ENCODE measurements around the gene ATG2B.

The ATG2B gene

GRCh38 chr14:96398921-96399320 is 35.8 kb upstream of the ATG2B start:
- H3K27ac ChIP-seq (ENCODE audit: low read length) = no peak overlapping the region
- no peaks in the 10 kb centered on the region for H3K9me3 ChIP-seq (ENCODE audit: control insufficient read depth in 2 of 2, low read length in 2 of 2)
- H3K4me1 ChIP-seq (ENCODE audit: control insufficient read depth, insufficient read depth, low read length) = no peaks in the 10 kb centered on the region
- no peak overlapping the region for H3K9ac ChIP-seq (ENCODE audit: low read length in 2 of 2)
- H3K4me3 ChIP-seq (ENCODE audit: low read length in 2 of 2) = no peak overlapping the region
- no peaks in the 10 kb centered on the region for H3K36me3 ChIP-seq (ENCODE audit: control insufficient read depth in 2 of 2, insufficient read depth in 2 of 2, low read length in 2 of 2)
- H3K27me3 ChIP-seq (ENCODE audit: control insufficient read depth in 1 of 2, insufficient read depth in 2 of 2, low read length in 2 of 2) = no peaks in the 10 kb centered on the region

- H3K27me3 ChIP-seq (ENCODE audit: control insufficient read depth in 1 of 2, insufficient read depth in 2 of 2, low read length in 2 of 2) = no peaks in the 10 kb centered on the region
- H3K9me3 ChIP-seq (ENCODE audit: control insufficient read depth in 2 of 2, low read length in 2 of 2) = no peaks in the 10 kb centered on the region
- H3K36me3 ChIP-seq (ENCODE audit: control insufficient read depth in 2 of 2, insufficient read depth in 2 of 2, low read length in 2 of 2) = no peaks in the 10 kb centered on the region
- no peaks in the 10 kb centered on the region for H3K4me1 ChIP-seq (ENCODE audit: control insufficient read depth, insufficient read depth, low read length)
- H3K4me3 ChIP-seq (ENCODE audit: low read length in 2 of 2) = no peak overlapping the region
- H3K27ac ChIP-seq (ENCODE audit: low read length) = no peak overlapping the region
- H3K9ac ChIP-seq (ENCODE audit: low read length in 2 of 2) = no peak overlapping the region
These were observed 35.3 kb upstream of the ATG2B start for GRCh38 chr14:96398432-96398831.

- H3K36me3 ChIP-seq (ENCODE audit: control insufficient read depth in 2 of 2, insufficient read depth in 2 of 2, low read length in 2 of 2) = no peaks in the 10 kb centered on the region
- peaks cover 13% of the 10 kb centered on the region for H3K4me1 ChIP-seq (ENCODE audit: control insufficient read depth, insufficient read depth, low read length)
- no peak overlapping the region for H3K4me3 ChIP-seq (ENCODE audit: low read length in 2 of 2)
- H3K27ac ChIP-seq (ENCODE audit: low read length) = no peak overlapping the region
- no peak overlapping the region for H3K9ac ChIP-seq (ENCODE audit: low read length in 2 of 2)
- H3K27me3 ChIP-seq (ENCODE audit: control insufficient read depth in 1 of 2, insufficient read depth in 2 of 2, low read length in 2 of 2) = no peaks in the 10 kb centered on the region
- no peaks in the 10 kb centered on the region for H3K9me3 ChIP-seq (ENCODE audit: control insufficient read depth in 2 of 2, low read length in 2 of 2)
These were observed 31.1 kb upstream of the ATG2B start for GRCh38 chr14:96394047-96394815.

DNA sequence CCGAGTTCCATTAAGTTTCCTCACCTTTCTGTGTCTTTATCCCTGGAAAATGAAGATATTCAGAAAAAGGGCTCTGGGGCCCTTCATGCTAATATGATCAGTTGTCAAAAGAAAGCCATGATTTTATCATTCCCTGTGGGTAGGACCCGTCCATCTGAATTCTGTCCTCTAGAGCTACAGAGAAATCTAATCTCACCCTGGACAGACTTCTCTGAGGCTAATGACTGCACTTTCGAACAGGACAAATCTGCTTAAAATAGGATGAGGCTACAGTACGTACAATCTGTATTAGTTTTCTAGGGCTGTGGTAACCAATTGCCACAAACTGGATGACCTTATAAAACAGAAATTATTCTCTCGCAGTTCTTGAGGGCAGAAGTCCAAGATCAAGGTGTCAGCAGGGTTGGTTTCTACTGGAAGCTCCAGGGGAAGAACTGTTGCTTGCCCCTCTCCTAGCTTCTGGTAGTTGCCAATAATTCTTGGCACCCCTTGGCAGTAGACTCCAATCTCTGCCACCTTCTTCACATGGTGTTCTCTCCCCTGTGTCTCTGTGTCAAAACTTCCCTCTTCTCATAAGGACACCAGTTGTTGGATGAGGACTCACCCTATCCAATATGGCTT is 30.0 kb upstream of the ATG2B start:
- Histone ChIP-seq H3K4me3 (ENCODE audit: low read length in 2 of 2) (no peak overlapping the region), H3K4me1 (ENCODE audit: control insufficient read depth, insufficient read depth, low read length) (peaks cover 13% of the 10 kb centered on the region), H3K36me3 (ENCODE audit: control insufficient read depth in 2 of 2, insufficient read depth in 2 of 2, low read length in 2 of 2) (no peaks in the 10 kb centered on the region), H3K27ac (ENCODE audit: low read length) (no peak overlapping the region), H3K9me3 (ENCODE audit: control insufficient read depth in 2 of 2, low read length in 2 of 2) (no peaks in the 10 kb centered on the region), H3K9ac (ENCODE audit: low read length in 2 of 2) (no peak overlapping the region), H3K27me3 (ENCODE audit: control insufficient read depth in 1 of 2, insufficient read depth in 2 of 2, low read length in 2 of 2) (no peaks in the 10 kb centered on the region)

DNA sequence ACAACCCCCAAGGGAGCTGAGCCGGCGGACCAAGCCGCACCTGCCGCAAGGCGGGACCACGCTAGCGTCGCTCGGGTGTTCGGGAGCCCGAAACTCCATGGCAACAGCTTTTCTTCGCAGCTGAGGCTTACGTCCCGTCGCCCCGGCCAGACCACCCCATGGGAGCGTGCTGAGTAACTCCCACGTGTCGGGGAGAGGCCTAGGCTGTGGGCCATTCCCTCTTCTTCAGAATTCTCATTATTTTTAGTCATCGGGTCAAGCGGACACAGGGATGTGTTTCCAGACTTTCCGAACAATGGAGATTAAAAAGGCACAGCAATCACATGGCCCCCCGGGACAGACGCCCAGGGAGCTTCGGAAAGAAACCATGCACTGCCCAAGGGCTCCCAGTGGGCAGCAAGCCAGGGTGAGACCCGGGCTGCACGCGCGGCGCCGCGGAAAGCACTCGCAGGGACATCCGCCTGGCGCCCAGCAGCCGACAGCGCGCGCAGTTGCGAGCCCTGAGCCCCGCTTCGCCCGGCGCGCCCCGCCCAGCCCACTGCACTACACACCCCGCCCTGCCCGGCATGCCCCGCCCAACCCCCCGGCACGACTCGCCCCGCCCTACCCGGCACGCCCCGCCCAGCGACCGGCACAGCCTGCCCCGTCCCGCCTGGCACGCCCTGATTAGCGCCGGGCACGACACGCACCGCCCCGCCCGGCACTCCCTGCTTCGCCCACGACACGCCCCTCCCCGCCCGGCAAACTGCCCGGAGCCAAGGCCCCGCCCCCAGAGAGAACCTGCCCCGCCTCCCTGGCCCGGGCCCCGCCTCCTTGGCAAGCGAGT is 28.4 kb upstream of the ATG2B start:
- Histone ChIP-seq H3K4me1 (ENCODE audit: control insufficient read depth, insufficient read depth, low read length) (peaks cover 13% of the 10 kb centered on the region), H3K27me3 (ENCODE audit: control insufficient read depth in 1 of 2, insufficient read depth in 2 of 2, low read length in 2 of 2) (no peaks in the 10 kb centered on the region), H3K9me3 (ENCODE audit: control insufficient read depth in 2 of 2, low read length in 2 of 2) (no peaks in the 10 kb centered on the region), H3K36me3 (ENCODE audit: control insufficient read depth in 2 of 2, insufficient read depth in 2 of 2, low read length in 2 of 2) (no peaks in the 10 kb centered on the region), H3K27ac (ENCODE audit: low read length) (no peak overlapping the region), H3K4me3 (ENCODE audit: low read length in 2 of 2) (peak overlapping the region; percentile 82 to 90), H3K9ac (ENCODE audit: low read length in 2 of 2) (peak overlapping the region; percentile 58 to 70)

- H3K9ac ChIP-seq (ENCODE audit: low read length in 2 of 2) = peak overlapping the region; percentile 58 to 69
- peak overlapping the region; percentile 82 to 90 for H3K4me3 ChIP-seq (ENCODE audit: low read length in 2 of 2)
- no peaks in the 10 kb centered on the region for H3K9me3 ChIP-seq (ENCODE audit: control insufficient read depth in 2 of 2, low read length in 2 of 2)
- no peak overlapping the region for H3K27ac ChIP-seq (ENCODE audit: low read length)
- no peaks in the 10 kb centered on the region for H3K36me3 ChIP-seq (ENCODE audit: control insufficient read depth in 2 of 2, insufficient read depth in 2 of 2, low read length in 2 of 2)
- peaks cover 13% of the 10 kb centered on the region for H3K4me1 ChIP-seq (ENCODE audit: control insufficient read depth, insufficient read depth, low read length)
- no peaks in the 10 kb centered on the region for H3K27me3 ChIP-seq (ENCODE audit: control insufficient read depth in 1 of 2, insufficient read depth in 2 of 2, low read length in 2 of 2)
These were observed 27.8 kb upstream of the ATG2B start for GRCh38 chr14:96390965-96391292.

GRCh38 chr14:96385385-96385784 is 22.2 kb upstream of the ATG2B start:
- Histone ChIP-seq H3K4me1 (ENCODE audit: control insufficient read depth, insufficient read depth, low read length) (no peaks in the 10 kb centered on the region), H3K36me3 (ENCODE audit: control insufficient read depth in 2 of 2, insufficient read depth in 2 of 2, low read length in 2 of 2) (peaks cover 5 to 6% of the 10 kb centered on the region in 2 donors), H3K27me3 (ENCODE audit: control insufficient read depth in 1 of 2, insufficient read depth in 2 of 2, low read length in 2 of 2) (no peaks in the 10 kb centered on the region), H3K9ac (ENCODE audit: low read length in 2 of 2) (no peak overlapping the region), H3K4me3 (ENCODE audit: low read length in 2 of 2) (no peak overlapping the region), H3K27ac (ENCODE audit: low read length) (no peak overlapping the region), H3K9me3 (ENCODE audit: control insufficient read depth in 2 of 2, low read length in 2 of 2) (no peaks in the 10 kb centered on the region)

DNA sequence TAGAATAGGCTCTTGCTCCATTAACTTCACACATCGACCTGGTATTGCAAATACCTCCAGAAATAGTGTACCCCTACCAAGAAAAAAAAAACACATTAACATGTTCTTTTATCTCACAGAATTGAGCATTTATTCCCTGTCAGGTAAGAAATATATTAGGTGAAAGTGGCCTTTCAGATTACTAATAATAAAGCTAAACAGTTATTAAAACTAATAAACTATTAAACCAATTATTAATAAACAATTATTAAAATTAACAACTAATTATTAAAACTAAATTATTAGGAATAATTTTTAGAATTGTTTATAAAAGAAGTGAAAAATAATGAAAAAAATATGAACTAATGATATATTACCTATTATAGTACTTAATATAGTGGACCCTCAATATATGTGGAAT is 21.6 kb upstream of the ATG2B start:
- no peaks in the 10 kb centered on the region for H3K9me3 ChIP-seq (ENCODE audit: control insufficient read depth in 2 of 2, low read length in 2 of 2)
- H3K4me1 ChIP-seq (ENCODE audit: control insufficient read depth, insufficient read depth, low read length) = no peaks in the 10 kb centered on the region
- no peaks in the 10 kb centered on the region for H3K27me3 ChIP-seq (ENCODE audit: control insufficient read depth in 1 of 2, insufficient read depth in 2 of 2, low read length in 2 of 2)
- no peak overlapping the region for H3K27ac ChIP-seq (ENCODE audit: low read length)
- H3K4me3 ChIP-seq (ENCODE audit: low read length in 2 of 2) = no peak overlapping the region
- H3K9ac ChIP-seq (ENCODE audit: low read length in 2 of 2) = no peak overlapping the region
- H3K36me3 ChIP-seq (ENCODE audit: control insufficient read depth in 2 of 2, insufficient read depth in 2 of 2, low read length in 2 of 2) = peaks cover 5 to 6% of the 10 kb centered on the region in 2 donors

DNA sequence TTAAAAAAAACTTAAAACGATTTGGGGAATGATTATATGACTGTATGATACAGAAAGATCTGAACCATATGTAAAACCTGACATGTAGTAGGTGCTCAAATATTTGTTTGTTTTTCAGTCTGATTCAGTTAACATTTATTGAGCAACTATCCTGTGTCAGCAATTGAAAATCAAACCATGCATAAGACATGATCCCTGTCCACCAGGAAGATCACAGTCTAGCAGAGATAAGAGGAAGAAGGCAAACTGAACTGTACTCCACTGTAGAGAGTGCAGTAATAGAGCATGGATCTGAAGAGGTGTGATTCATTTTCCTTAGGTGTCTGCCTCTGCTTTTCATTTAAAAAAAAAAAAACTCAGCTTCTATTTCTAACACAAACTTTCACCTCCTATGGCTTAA is 20.9 kb upstream of the ATG2B start:
- Histone ChIP-seq H3K27ac (ENCODE audit: low read length) (no peak overlapping the region), H3K9me3 (ENCODE audit: control insufficient read depth in 2 of 2, low read length in 2 of 2) (no peaks in the 10 kb centered on the region), H3K9ac (ENCODE audit: low read length in 2 of 2) (no peak overlapping the region), H3K4me3 (ENCODE audit: low read length in 2 of 2) (no peak overlapping the region), H3K4me1 (ENCODE audit: control insufficient read depth, insufficient read depth, low read length) (no peaks in the 10 kb centered on the region), H3K36me3 (ENCODE audit: control insufficient read depth in 2 of 2, insufficient read depth in 2 of 2, low read length in 2 of 2) (peaks cover 5 to 6% of the 10 kb centered on the region in 2 donors), H3K27me3 (ENCODE audit: control insufficient read depth in 1 of 2, insufficient read depth in 2 of 2, low read length in 2 of 2) (no peaks in the 10 kb centered on the region)

DNA sequence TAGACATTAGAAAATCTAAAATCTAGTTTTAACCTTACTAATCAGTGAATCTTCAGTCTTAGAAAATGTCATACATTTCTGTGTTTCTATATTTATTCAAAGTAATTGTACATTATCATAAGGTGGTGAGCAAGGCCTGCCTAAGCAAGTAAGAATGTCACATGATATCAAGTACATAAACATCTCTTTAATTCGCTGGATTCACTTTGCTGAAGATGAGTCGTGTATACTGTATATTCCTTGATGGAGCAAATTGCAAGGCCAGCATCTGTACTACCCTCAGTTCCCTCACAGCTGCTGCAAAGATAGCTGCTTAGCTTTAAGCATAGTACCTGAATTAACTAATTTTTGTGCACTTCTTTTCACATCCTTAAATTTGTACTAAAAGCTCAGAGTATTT is 20.3 kb upstream of the ATG2B start:
- no peak overlapping the region for H3K4me3 ChIP-seq (ENCODE audit: low read length in 2 of 2)
- peaks cover 5 to 6% of the 10 kb centered on the region in 2 donors for H3K36me3 ChIP-seq (ENCODE audit: control insufficient read depth in 2 of 2, insufficient read depth in 2 of 2, low read length in 2 of 2)
- H3K27me3 ChIP-seq (ENCODE audit: control insufficient read depth in 1 of 2, insufficient read depth in 2 of 2, low read length in 2 of 2) = no peaks in the 10 kb centered on the region
- H3K27ac ChIP-seq (ENCODE audit: low read length) = no peak overlapping the region
- H3K9ac ChIP-seq (ENCODE audit: low read length in 2 of 2) = no peak overlapping the region
- no peaks in the 10 kb centered on the region for H3K9me3 ChIP-seq (ENCODE audit: control insufficient read depth in 2 of 2, low read length in 2 of 2)
- no peaks in the 10 kb centered on the region for H3K4me1 ChIP-seq (ENCODE audit: control insufficient read depth, insufficient read depth, low read length)

Measured in stomach smooth muscle (tissue), 2 donors.